ENCODE data around the gene ERICH6B.

DNA sequence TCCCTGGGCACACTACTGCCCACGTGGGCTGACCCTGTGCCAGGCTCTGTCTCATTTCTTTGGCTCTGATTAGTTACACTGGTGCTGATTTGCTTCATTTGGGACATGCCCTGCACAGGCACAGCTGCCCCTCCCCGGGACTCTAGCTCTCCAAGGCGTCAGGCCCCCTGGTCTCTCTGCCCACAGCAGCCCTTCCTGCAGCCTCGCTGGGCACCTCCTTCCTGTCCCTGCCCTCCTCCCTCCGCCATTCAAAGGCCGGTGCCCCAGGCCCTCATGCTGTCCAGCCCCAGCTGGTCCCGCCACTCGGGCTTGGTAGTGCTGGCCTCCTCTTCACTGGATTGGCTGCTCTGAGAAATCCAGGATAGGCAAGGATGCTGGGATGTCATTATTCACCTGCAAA is 73.1 kb downstream of the ERICH6B start:
- no peak for TF ChIP-seq EZH2phosphoT487 (IDR thresholded peaks at IDR 0.05; ENCODE audit: low read depth)
- TF ChIP-seq, protein P1, sequence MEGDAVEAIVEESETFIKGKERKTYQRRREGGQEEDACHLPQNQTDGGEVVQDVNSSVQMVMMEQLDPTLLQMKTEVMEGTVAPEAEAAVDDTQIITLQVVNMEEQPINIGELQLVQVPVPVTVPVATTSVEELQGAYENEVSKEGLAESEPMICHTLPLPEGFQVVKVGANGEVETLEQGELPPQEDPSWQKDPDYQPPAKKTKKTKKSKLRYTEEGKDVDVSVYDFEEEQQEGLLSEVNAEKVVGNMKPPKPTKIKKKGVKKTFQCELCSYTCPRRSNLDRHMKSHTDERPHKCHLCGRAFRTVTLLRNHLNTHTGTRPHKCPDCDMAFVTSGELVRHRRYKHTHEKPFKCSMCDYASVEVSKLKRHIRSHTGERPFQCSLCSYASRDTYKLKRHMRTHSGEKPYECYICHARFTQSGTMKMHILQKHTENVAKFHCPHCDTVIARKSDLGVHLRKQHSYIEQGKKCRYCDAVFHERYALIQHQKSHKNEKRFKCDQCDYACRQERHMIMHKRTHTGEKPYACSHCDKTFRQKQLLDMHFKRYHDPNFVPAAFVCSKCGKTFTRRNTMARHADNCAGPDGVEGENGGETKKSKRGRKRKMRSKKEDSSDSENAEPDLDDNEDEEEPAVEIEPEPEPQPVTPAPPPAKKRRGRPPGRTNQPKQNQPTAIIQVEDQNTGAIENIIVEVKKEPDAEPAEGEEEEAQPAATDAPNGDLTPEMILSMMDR (IDR thresholded peaks at IDR 0.05; ENCODE audit: low read depth, low read length) = no peak

Data from OCI-LY3 (cell line).